HG02798 (cell line): ENCODE measurements around the gene EMP3.
"Not testable (repeated sequence)": the region's sequence is repeated elsewhere in the genome, so short reads cannot be mapped to it uniquely, and the experiment has no call there.

ENCODE experiments used
- ATAC-seq: cut with Tn5 transposase; IDR thresholded peaks from one replicate; pipeline ENCODE4 v1.9.1; 2021; ENCODE audit warnings: mild to moderate bottlenecking; ENCODE audit not compliant: unreplicated experiment, poor library complexity

EMP3 gene

GRCh38 chr19:48370955-48371354, 45.6 kb downstream of the EMP3 start:
- ATAC-seq = no peak

- ATAC-seq = no peak
Observed at GRCh38 chr19:48371367-48371766, 46.0 kb downstream of the EMP3 start.

GRCh38 chr19:48371771-48372170, 46.4 kb downstream of the EMP3 start:
- ATAC-seq = not testable (repeated sequence)

- ATAC-seq = no peak
Observed at GRCh38 chr19:48372904-48373303, 47.6 kb downstream of the EMP3 start.

- no peak for ATAC-seq
Observed at GRCh38 chr19:48373567-48373966, 48.2 kb downstream of the EMP3 start.

- no peak for ATAC-seq
Observed at GRCh38 chr19:48378194-48378570, 52.8 kb downstream of the EMP3 start.

GRCh38 chr19:48379058-48379457, 53.7 kb downstream of the EMP3 start:
- ATAC-seq = no peak
